Activated CD8-positive, alpha-beta T cell treated with anti-CD3 and anti-CD28 coated beads for 36 hours (primary cell): ENCODE measurements around the gene RAB34. TPM values are rescaled to one million over a fixed set of nuclear protein-coding genes. Genes with fewer than 3 reads are reported as not detected.

ENCODE experiments used
- ATAC-seq: fragments of 200-7000 bp; cut with Tn5 transposase; one replicate; pipeline ENCODE4 v1.10.0; 2021; ENCODE audit warnings: mild to moderate bottlenecking, moderate library complexity
- CTCF ChIA-PET: fragments of 350-600 bp; sonication (Branson Sonifier 250); formaldehyde crosslinking; loops from one replicate; lab custom pipeline; 2021; ENCODE audit warnings: antibody characterized with exemption; lab: Charles Lee
- POLR2A ChIA-PET: fragments of 350-600 bp; sonication (Branson Sonifier 250); formaldehyde crosslinking; loops from one replicate; lab custom pipeline; 2021; ENCODE audit warnings: antibody characterized with exemption; lab: Charles Lee
- DNase-seq: peaks from one replicate; pipeline ENCODE4 v3.0.0-alpha.2; 2020
- H3K27ac Mint-ChIP-seq: one replicate; pipeline ENCODE4 v1.8.0; 2021; ENCODE audit warnings: mild to moderate bottlenecking, mixed read lengths
- H3K27me3 Mint-ChIP-seq: one replicate; pipeline ENCODE4 v1.8.0; 2021; ENCODE audit warnings: mixed read lengths
- H3K36me3 Mint-ChIP-seq: one replicate; pipeline ENCODE4 v1.8.0; 2021; ENCODE audit warnings: low read depth, mixed read lengths
- H3K4me1 Mint-ChIP-seq: one replicate; pipeline ENCODE4 v1.8.0; 2021; ENCODE audit warnings: low read depth, mixed read lengths
- H3K4me3 Mint-ChIP-seq: one replicate; pipeline ENCODE4 v1.8.0; 2021; ENCODE audit warnings: mild to moderate bottlenecking, moderate library complexity, mixed read lengths
- H3K9me3 Mint-ChIP-seq: one replicate; pipeline ENCODE4 v1.8.0; 2021; ENCODE audit warnings: mixed read lengths
- CTCF ChIP-seq: fragments of 200-600 bp; IDR thresholded peaks from one replicate; pipeline ENCODE4 v1.8.0; 2022; ENCODE audit warnings: antibody characterized with exemption, mild to moderate bottlenecking
- intact Hi-C: fragments of 100-400 bp; cut with micrococcal nuclease; formaldehyde crosslinking; loops from one replicate; pipeline ENCODE4 v1.10.0; 2022
- total RNA-seq, 2 experiments: library from RNA; stranded (reverse); gene quantifications; one replicate each; pipeline ENCODE4 v1.2.3, GENCODE V29; 2021

Gene RAB34
- total RNA-seq, 2 experiments from 2014 or later: 9.8 to 14.4 TPM

GRCh38 chr17:28755486-28755885 is 37.8 kb upstream of the RAB34 start:
- Mint-ChIP-seq H3K27me3 (no peaks in the 10 kb centered on the region), H3K9me3 (no peaks in the 10 kb centered on the region), H3K36me3 (peaks cover 19% of the 10 kb centered on the region), H3K4me1 (peaks cover 6% of the 10 kb centered on the region), H3K27ac (no peak overlapping the region), H3K4me3 (no peak overlapping the region)
- ChIA-PET POLR2A (no interaction called here), CTCF (interaction anchor here (7.9 kb wide), 1 partner anchor 8 kb away, joined by 109 read pairs; no protein-coding TSS in a partner anchor)
- TF ChIP-seq CTCF: no peak
- DNase-seq: no peak
- intact Hi-C loops: no loop called here
- ATAC-seq: no peak

GRCh38 chr17:28751600-28752366 is 34.1 kb upstream of the RAB34 start:
- CTCF ChIA-PET: interaction anchor here (0.6 to 17.1 kb wide), 15 partner anchors 8 to 175 kb away, joined by 3 to 609 read pairs (median 3); partner anchors contain the start of genes BLTP2, DHRS13, FAM222B and NEK8

GRCh38 chr17:28750178-28751047 is 32.7 kb upstream of the RAB34 start:
- Mint-ChIP-seq H3K4me3 (no peak overlapping the region), H3K9me3 (no peaks in the 10 kb centered on the region), H3K4me1 (peaks cover 46% of the 10 kb centered on the region), H3K27me3 (no peaks in the 10 kb centered on the region), H3K36me3 (peaks cover 46% of the 10 kb centered on the region), H3K27ac (peak overlapping the region; percentile 38)
- DNase-seq (peak; percentile 98), ATAC-seq (peak; percentile 93)
- peak; percentile 100 for TF ChIP-seq CTCF
- ChIA-PET CTCF (interaction anchor here (0.6 to 17.1 kb wide), 34 partner anchors 11 to 201 kb away, joined by 3 to 609 read pairs (median 4); partner anchors contain the start of genes BLTP2, FAM222B, NEK8 and PHF12), POLR2A (interaction anchor here (0.7 to 20.7 kb wide), 9 partner anchors 12 to 724 kb away, joined by 3 to 480 read pairs (median 3); partner anchors contain the start of genes NEK8, PROCA1, RPL23A and TLCD1)
- intact Hi-C loops: loop anchor here (1.0 kb wide), 1 partner anchor 23 kb away; no protein-coding TSS in a partner anchor

More at GRCh38 chr17:28751600-28752366, 34.1 kb upstream of the RAB34 start:
- POLR2A ChIA-PET: interaction anchor here (0.8 to 20.7 kb wide), 9 partner anchors 10 to 174 kb away, joined by 3 to 480 read pairs (median 4); partner anchors contain the start of genes NEK8, RPL23A and TLCD1
- H3K4me1 Mint-ChIP-seq: peaks cover 36% of the 10 kb centered on the region
- H3K27me3 Mint-ChIP-seq: no peaks in the 10 kb centered on the region
- H3K9me3 Mint-ChIP-seq: no peaks in the 10 kb centered on the region
- no peak for DNase-seq
- intact Hi-C loops: no loop called here
- no peak for ATAC-seq
- no peak overlapping the region for H3K27ac Mint-ChIP-seq
- TF ChIP-seq CTCF: no peak
- peaks cover 36% of the 10 kb centered on the region for H3K36me3 Mint-ChIP-seq
- H3K4me3 Mint-ChIP-seq: no peak overlapping the region

- H3K4me3 Mint-ChIP-seq: no peak overlapping the region
- ATAC-seq: no peak
- POLR2A ChIA-PET: interaction anchor here (1.0 to 20.7 kb wide), 7 partner anchors 11 to 143 kb away, joined by 3 to 480 read pairs (median 4); partner anchors contain the start of genes NEK8, PROCA1, RPL23A and TLCD1
These were observed 32.0 kb upstream of the RAB34 start for GRCh38 chr17:28749516-28750177.

More at GRCh38 chr17:28749516-28750177, 32.0 kb upstream of the RAB34 start:
- H3K9me3 Mint-ChIP-seq: no peaks in the 10 kb centered on the region
- intact Hi-C loops: loop anchor here (1.0 kb wide), 1 partner anchor 22 kb away; no protein-coding TSS in a partner anchor
- H3K4me1 Mint-ChIP-seq: peaks cover 46% of the 10 kb centered on the region
- CTCF ChIA-PET: interaction anchor here (0.6 to 17.1 kb wide), 30 partner anchors 10 to 202 kb away, joined by 3 to 609 read pairs (median 4); partner anchors contain the start of genes FAM222B, NEK8, PHF12 and PROCA1
- H3K36me3 Mint-ChIP-seq: peaks cover 52% of the 10 kb centered on the region
- DNase-seq: no peak
- no peak for TF ChIP-seq CTCF
- no peaks in the 10 kb centered on the region for H3K27me3 Mint-ChIP-seq
- peak overlapping the region; percentile 38 for H3K27ac Mint-ChIP-seq
